PC-3 (cell line): ENCODE results near the gene UBAP2.

Experiments used
- EZH2 ChIP-seq: fragments of 300-600 bp; sonication (generic); IDR thresholded peaks from one replicate; pipeline ENCODE4 v1.6.1; 2017; ENCODE audit warnings: antibody characterized with exemption, mild to moderate bottlenecking, low read length; ENCODE audit not compliant: unreplicated experiment
- EZH2phosphoT487 ChIP-seq: fragments of 300-600 bp; sonication (generic); IDR thresholded peaks from 2 replicates; pipeline ENCODE4 v1.6.1; 2018; ENCODE audit warnings: mild to moderate bottlenecking, antibody characterized with exemption, low read length, borderline replicate concordance
- TF ChIP-seq, protein P1 (sequence below): fragments of 300-600 bp; sonication (generic); conservative IDR thresholded peaks from 2 replicates; pipeline ENCODE4 v1.5.1; 2017; ENCODE audit warnings: antibody characterized with exemption, low read depth, mild to moderate bottlenecking, low read length

DNA sequence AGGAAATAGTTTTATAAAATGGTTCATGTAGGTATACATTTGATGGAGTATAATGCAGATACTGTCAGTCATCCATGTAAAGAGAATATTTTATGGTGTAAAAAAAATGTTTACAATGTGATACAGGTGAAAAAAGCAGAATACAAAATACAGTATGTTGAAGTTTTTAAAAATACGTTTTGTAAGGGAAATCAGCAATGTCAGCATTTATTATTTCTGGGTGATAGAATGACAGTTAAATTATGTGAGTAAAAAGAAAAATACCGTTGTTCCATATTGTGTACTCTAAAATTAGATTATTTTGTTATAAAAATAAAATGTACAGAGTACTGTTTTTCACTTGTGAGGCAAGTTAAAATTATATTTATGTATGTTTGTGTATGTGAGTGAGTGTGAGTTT lies 162.7 kb downstream of the UBAP2 start:
- TF ChIP-seq, protein P1, sequence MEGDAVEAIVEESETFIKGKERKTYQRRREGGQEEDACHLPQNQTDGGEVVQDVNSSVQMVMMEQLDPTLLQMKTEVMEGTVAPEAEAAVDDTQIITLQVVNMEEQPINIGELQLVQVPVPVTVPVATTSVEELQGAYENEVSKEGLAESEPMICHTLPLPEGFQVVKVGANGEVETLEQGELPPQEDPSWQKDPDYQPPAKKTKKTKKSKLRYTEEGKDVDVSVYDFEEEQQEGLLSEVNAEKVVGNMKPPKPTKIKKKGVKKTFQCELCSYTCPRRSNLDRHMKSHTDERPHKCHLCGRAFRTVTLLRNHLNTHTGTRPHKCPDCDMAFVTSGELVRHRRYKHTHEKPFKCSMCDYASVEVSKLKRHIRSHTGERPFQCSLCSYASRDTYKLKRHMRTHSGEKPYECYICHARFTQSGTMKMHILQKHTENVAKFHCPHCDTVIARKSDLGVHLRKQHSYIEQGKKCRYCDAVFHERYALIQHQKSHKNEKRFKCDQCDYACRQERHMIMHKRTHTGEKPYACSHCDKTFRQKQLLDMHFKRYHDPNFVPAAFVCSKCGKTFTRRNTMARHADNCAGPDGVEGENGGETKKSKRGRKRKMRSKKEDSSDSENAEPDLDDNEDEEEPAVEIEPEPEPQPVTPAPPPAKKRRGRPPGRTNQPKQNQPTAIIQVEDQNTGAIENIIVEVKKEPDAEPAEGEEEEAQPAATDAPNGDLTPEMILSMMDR, result no peak
- TF ChIP-seq EZH2 (no peak), EZH2phosphoT487 (no peak)
